ENCODE measurements around the gene FBXL7. TPM values are rescaled to one million over a fixed set of nuclear protein-coding genes. Genes with fewer than 3 reads are reported as not detected.

The FBXL7 gene
- total RNA-seq, 1 experiment from 2014 or later = not detected

DNA sequence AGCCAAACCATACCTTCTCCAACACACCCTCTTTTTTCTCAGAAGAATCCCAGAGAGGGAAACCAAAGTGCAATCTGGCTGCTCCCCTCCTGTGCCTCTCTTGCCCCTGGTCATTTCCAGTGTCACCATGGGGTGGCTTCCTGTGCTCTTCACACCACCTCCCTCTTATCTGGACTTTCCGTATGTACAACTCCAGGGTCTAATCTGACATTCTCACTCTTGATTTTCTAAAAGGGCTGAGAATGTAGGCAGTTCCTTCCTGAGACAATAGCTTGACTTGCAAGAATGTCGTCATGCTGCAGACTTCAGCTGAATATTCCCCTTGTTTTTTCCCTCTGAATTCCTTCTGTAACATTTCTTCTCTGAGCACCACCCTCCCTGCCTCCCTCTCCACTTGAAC lies 110.2 kb downstream of the FBXL7 start:
- H3K79me2 ChIP-seq (ENCODE audit: low read depth) = no peaks in the 10 kb centered on the region
- no peaks in the 10 kb centered on the region for H3K4me1 ChIP-seq (replicated peaks; ENCODE audit: insufficient read depth)
- H3K4me3 ChIP-seq = no peak overlapping the region
- H3K27me3 ChIP-seq (ENCODE audit: insufficient read depth, low read depth) = 0 out of 2 replicates have a peak, but pooled peaks cover 5% of the 10 kb centered on the region
- no peaks in the 10 kb centered on the region for H3K36me3 ChIP-seq (ENCODE audit: low read depth)
- no peak for TF ChIP-seq EZH2 (IDR thresholded peaks at IDR 0.05; ENCODE audit: low read depth)
- TF ChIP-seq, protein P1, sequence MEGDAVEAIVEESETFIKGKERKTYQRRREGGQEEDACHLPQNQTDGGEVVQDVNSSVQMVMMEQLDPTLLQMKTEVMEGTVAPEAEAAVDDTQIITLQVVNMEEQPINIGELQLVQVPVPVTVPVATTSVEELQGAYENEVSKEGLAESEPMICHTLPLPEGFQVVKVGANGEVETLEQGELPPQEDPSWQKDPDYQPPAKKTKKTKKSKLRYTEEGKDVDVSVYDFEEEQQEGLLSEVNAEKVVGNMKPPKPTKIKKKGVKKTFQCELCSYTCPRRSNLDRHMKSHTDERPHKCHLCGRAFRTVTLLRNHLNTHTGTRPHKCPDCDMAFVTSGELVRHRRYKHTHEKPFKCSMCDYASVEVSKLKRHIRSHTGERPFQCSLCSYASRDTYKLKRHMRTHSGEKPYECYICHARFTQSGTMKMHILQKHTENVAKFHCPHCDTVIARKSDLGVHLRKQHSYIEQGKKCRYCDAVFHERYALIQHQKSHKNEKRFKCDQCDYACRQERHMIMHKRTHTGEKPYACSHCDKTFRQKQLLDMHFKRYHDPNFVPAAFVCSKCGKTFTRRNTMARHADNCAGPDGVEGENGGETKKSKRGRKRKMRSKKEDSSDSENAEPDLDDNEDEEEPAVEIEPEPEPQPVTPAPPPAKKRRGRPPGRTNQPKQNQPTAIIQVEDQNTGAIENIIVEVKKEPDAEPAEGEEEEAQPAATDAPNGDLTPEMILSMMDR (conservative IDR thresholded peaks at IDR 0.05) = no peak
- H3K9me3 ChIP-seq (ENCODE audit: insufficient read depth, low read depth) = no peaks in the 10 kb centered on the region
- H3F3A ChIP-seq (ENCODE audit: insufficient read depth, low read depth) = no peaks in the 10 kb centered on the region
- ChIA-PET CTCF (no interaction called here), POLR2A (ENCODE audit: unreplicated experiment) (no interaction called here)
- H3K27ac ChIP-seq = no peak overlapping the region
- DNase-seq = no peak
- no peak overlapping the region for H2AFZ ChIP-seq
- no peaks in the 10 kb centered on the region for H3K9me2 ChIP-seq (ENCODE audit: insufficient read depth)
- intact Hi-C loops (cut with micrococcal nuclease; ENCODE audit: unreplicated experiment) = no loop called here
- H4K20me1 ChIP-seq (ENCODE audit: insufficient read depth) = no peaks in the 10 kb centered on the region
- BruUV-seq (replicated peaks) = no TSS peak
- no peak overlapping the region for H3K4me2 ChIP-seq

DNA sequence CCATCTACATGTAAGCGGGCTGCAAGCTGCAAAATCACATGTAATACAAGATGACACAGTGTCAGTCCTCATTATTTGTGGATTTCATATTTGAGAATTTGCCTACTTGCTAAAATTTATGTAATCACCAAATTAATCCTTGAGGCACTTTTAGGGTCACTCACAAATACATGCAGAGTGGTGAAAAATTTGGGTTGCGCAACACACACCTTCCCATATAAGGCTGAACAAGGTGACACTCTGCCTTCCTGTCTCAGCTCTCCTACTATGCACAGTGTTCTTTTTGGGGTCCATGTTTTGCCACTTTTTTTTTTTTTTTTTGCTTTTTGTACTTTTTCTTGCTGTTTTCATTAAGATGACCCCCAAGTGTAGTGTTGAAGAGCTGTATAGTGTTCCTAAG lies 111.0 kb downstream of the FBXL7 start:
- intact Hi-C loops (cut with micrococcal nuclease; ENCODE audit: unreplicated experiment) = no loop called here
- H3K4me3 ChIP-seq = no peak overlapping the region
- H3F3A ChIP-seq (ENCODE audit: insufficient read depth, low read depth) = no peaks in the 10 kb centered on the region
- H3K79me2 ChIP-seq (ENCODE audit: low read depth) = no peaks in the 10 kb centered on the region
- no peaks in the 10 kb centered on the region for H3K9me3 ChIP-seq (ENCODE audit: insufficient read depth, low read depth)
- no peak for DNase-seq
- BruUV-seq (replicated peaks) = no TSS peak
- no peak overlapping the region for H2AFZ ChIP-seq
- no peak overlapping the region for H3K27ac ChIP-seq
- H3K36me3 ChIP-seq (ENCODE audit: low read depth) = no peaks in the 10 kb centered on the region
- H3K9me2 ChIP-seq (ENCODE audit: insufficient read depth) = no peaks in the 10 kb centered on the region
- no peaks in the 10 kb centered on the region for H3K4me1 ChIP-seq (replicated peaks; ENCODE audit: insufficient read depth)
- no peaks in the 10 kb centered on the region for H4K20me1 ChIP-seq (ENCODE audit: insufficient read depth)
- no peak for TF ChIP-seq EZH2 (IDR thresholded peaks at IDR 0.05; ENCODE audit: low read depth)
- TF ChIP-seq, protein P1 (conservative IDR thresholded peaks at IDR 0.05) = no peak
- peaks cover 13% of the 10 kb centered on the region; the same call in 1 of the 2 replicates for H3K27me3 ChIP-seq (ENCODE audit: insufficient read depth, low read depth)
- CTCF ChIA-PET = no interaction called here
- H3K4me2 ChIP-seq = no peak overlapping the region
- POLR2A ChIA-PET (ENCODE audit: unreplicated experiment) = no interaction called here

GRCh38 chr5:15612915-15613635 lies 113.1 kb downstream of the FBXL7 start:
- Histone ChIP-seq H2AFZ (no peak overlapping the region), H3K9me3 (ENCODE audit: insufficient read depth, low read depth) (no peaks in the 10 kb centered on the region), H3K79me2 (ENCODE audit: low read depth) (no peaks in the 10 kb centered on the region), H3K27me3 (ENCODE audit: insufficient read depth, low read depth) (peaks cover 13% of the 10 kb centered on the region; the same call in 1 of the 2 replicates), H3K27ac (no peak overlapping the region), H4K20me1 (ENCODE audit: insufficient read depth) (no peaks in the 10 kb centered on the region), H3K4me3 (no peak overlapping the region), H3F3A (ENCODE audit: insufficient read depth, low read depth) (no peaks in the 10 kb centered on the region), H3K9me2 (ENCODE audit: insufficient read depth) (no peaks in the 10 kb centered on the region), H3K4me1 (replicated peaks; ENCODE audit: insufficient read depth) (no peaks in the 10 kb centered on the region), H3K4me2 (no peak overlapping the region), H3K36me3 (ENCODE audit: low read depth) (no peaks in the 10 kb centered on the region)
- intact Hi-C loops (cut with micrococcal nuclease; ENCODE audit: unreplicated experiment) = no loop called here
- no peak for DNase-seq
- TF ChIP-seq EZH2 (IDR thresholded peaks at IDR 0.05; ENCODE audit: low read depth) = no peak
- TF ChIP-seq, protein P1 (conservative IDR thresholded peaks at IDR 0.05) = no peak
- ChIA-PET CTCF (interaction anchor here (0.6 kb wide), 1 partner anchor 168 kb away, joined by 6 read pairs; no protein-coding TSS in a partner anchor), POLR2A (ENCODE audit: unreplicated experiment) (no interaction called here)
- no TSS peak for BruUV-seq (replicated peaks)
